ENCODE data around the gene CDH4. TPM values are rescaled to one million over a fixed set of nuclear protein-coding genes. Genes with fewer than 3 reads are reported as not detected.

The CDH4 gene
- total RNA-seq, 1 experiment from 2014 or later = 5.3 TPM

GRCh38 chr20:61816606-61817460 is 564.8 kb downstream of the CDH4 start:
- H3K4me3 Mint-ChIP-seq = no peak overlapping the region
- peaks cover 3% of the 10 kb centered on the region; the same call in 1 of the 2 replicates for H3K27me3 Mint-ChIP-seq (ENCODE audit: low read depth)
- no peaks in the 10 kb centered on the region for H3K9me3 Mint-ChIP-seq
- DNase-seq (ENCODE audit: low spot score) (no peak), ATAC-seq (no peak)
- ChIA-PET CTCF (no interaction called here), POLR2A (no interaction called here)
- no peak overlapping the region for H3K27ac Mint-ChIP-seq
- no peaks in the 10 kb centered on the region for H3K4me1 Mint-ChIP-seq
- H3K36me3 Mint-ChIP-seq = no peaks in the 10 kb centered on the region
- TF ChIP-seq ZNF671 (CRISPR knock-in tag; IDR thresholded peaks at IDR 0.05) (no peak), USF2 (CRISPR knock-in tag; IDR thresholded peaks at IDR 0.05) (no peak), NR2C2 (CRISPR knock-in tag; IDR thresholded peaks at IDR 0.05) (no peak), E2F4 (CRISPR knock-in tag; IDR thresholded peaks at IDR 0.05; ENCODE audit: borderline replicate concordance, low read depth) (no peak), AFF4 (CRISPR knock-in tag; IDR thresholded peaks at IDR 0.05; ENCODE audit: borderline replicate concordance) (no peak), ZNF281 (CRISPR knock-in tag; IDR thresholded peaks at IDR 0.05) (no peak), RELA (CRISPR knock-in tag; IDR thresholded peaks at IDR 0.05; ENCODE audit: borderline replicate concordance) (no peak), ZNF138 (CRISPR knock-in tag; conservative IDR thresholded peaks at IDR 0.05) (no peak), MAX (CRISPR knock-in tag; IDR thresholded peaks at IDR 0.05) (no peak), HMGXB4 (CRISPR knock-in tag; IDR thresholded peaks at IDR 0.05) (no peak), FOXP4 (CRISPR knock-in tag; IDR thresholded peaks at IDR 0.05) (no peak), ZNF416 (CRISPR knock-in tag; IDR thresholded peaks at IDR 0.05) (no peak), GRHL2 (CRISPR knock-in tag; IDR thresholded peaks at IDR 0.05; ENCODE audit: insufficient replicate concordance, severe bottlenecking) (no peak), TP53 (CRISPR knock-in tag; IDR thresholded peaks at IDR 0.05) (no peak), PRRX2 (CRISPR knock-in tag; IDR thresholded peaks at IDR 0.05) (no peak), EMX1 (CRISPR knock-in tag; IDR thresholded peaks at IDR 0.05) (no peak), ZNF425 (CRISPR knock-in tag; conservative IDR thresholded peaks at IDR 0.05) (no peak), RORB (CRISPR knock-in tag; IDR thresholded peaks at IDR 0.05) (no peak), SMAD3 (CRISPR knock-in tag; IDR thresholded peaks at IDR 0.05; ENCODE audit: borderline replicate concordance) (no peak)
